Measurements from ENCODE around the gene FMOD.

The FMOD gene

GRCh38 chr1:203307641-203308126 lies 43.2 kb downstream of the FMOD start:
- no peak for DNase-seq (ENCODE audit: low read depth)
- TF ChIP-seq CTCF (IDR thresholded peaks at IDR 0.05; ENCODE audit: low read depth, low read length, missing control alignments) = no peak

GRCh38 chr1:203306965-203307541 lies 43.9 kb downstream of the FMOD start:
- peak overlapping the region; percentile 84 for H3K4me3 ChIP-seq (ENCODE audit: low read depth, low read length)
- in situ Hi-C loops (cut with HindIII; ENCODE audit: low sequenced_read_pairs) = no loop called here
- TF ChIP-seq CTCF (IDR thresholded peaks at IDR 0.05; ENCODE audit: low read depth, low read length, missing control alignments) = no peak
- no peak for DNase-seq (ENCODE audit: low read depth)

More at GRCh38 chr1:203307641-203308126, 43.2 kb downstream of the FMOD start:
- in situ Hi-C loops (cut with HindIII; ENCODE audit: low sequenced_read_pairs) = no loop called here
- H3K4me3 ChIP-seq (ENCODE audit: low read depth, low read length) = peak overlapping the region; percentile 84

GRCh38 chr1:203306089-203306964 lies 44.6 kb downstream of the FMOD start:
- TF ChIP-seq CTCF (IDR thresholded peaks at IDR 0.05; ENCODE audit: low read depth, low read length, missing control alignments) = no peak
- in situ Hi-C loops (cut with HindIII; ENCODE audit: low sequenced_read_pairs) = no loop called here
- H3K4me3 ChIP-seq (ENCODE audit: low read depth, low read length) = peak overlapping the region; percentile 84
- peak; percentile 27 for DNase-seq (ENCODE audit: low read depth)

- in situ Hi-C loops (cut with HindIII; ENCODE audit: low sequenced_read_pairs) = no loop called here
- H3K4me3 ChIP-seq (ENCODE audit: low read depth, low read length) = peak overlapping the region; percentile 84
- no peak for TF ChIP-seq CTCF (IDR thresholded peaks at IDR 0.05; ENCODE audit: low read depth, low read length, missing control alignments)
- DNase-seq (ENCODE audit: low read depth) = no peak
These were observed 45.2 kb downstream of the FMOD start for GRCh38 chr1:203305809-203306088.

GRCh38 chr1:203304919-203305808 lies 45.8 kb downstream of the FMOD start, which contains the start of gene BTG2:
Gene BTG2, plus strand, starts transcription at chr1:203305519. Its CDS starts 88 bp downstream, at chr1:203305607.
- DNase-seq (ENCODE audit: low read depth) = peak; percentile 42
- H3K4me3 ChIP-seq (ENCODE audit: low read depth, low read length) = peak within 1 kb of the TSS; percentile 84
- in situ Hi-C loops (cut with HindIII; ENCODE audit: low sequenced_read_pairs) = no loop called here
- TF ChIP-seq CTCF (IDR thresholded peaks at IDR 0.05; ENCODE audit: low read depth, low read length, missing control alignments) = no peak

- no peak for DNase-seq (ENCODE audit: low read depth)
- peak overlapping the region; percentile 84 for H3K4me3 ChIP-seq (ENCODE audit: low read depth, low read length)
- in situ Hi-C loops (cut with HindIII; ENCODE audit: low sequenced_read_pairs) = no loop called here
- TF ChIP-seq CTCF (IDR thresholded peaks at IDR 0.05; ENCODE audit: low read depth, low read length, missing control alignments) = no peak
These were observed 46.5 kb downstream of the FMOD start for GRCh38 chr1:203304391-203304918.

Measured in astrocyte of the cerebellum (primary cell).